OCI-LY7 (cell line): ENCODE results near the gene RAD51B. TPM values are rescaled to one million over a fixed set of nuclear protein-coding genes. Genes with fewer than 3 reads are reported as not detected.

Experiments
- BruUV-seq: library from RNA; stranded (reverse); fragments of 400-500 nt; replicated peaks from 2 replicates; lab custom pipeline; 2021; lab: Mats Ljungman, UMichigan
- CTCF ChIA-PET: fragments of 300-600 bp; sonication (Branson Sonifier 250); formaldehyde crosslinking; loops from one replicate; lab custom pipeline; 2022; ENCODE audit warnings: antibody characterized with exemption; ENCODE audit not compliant: unreplicated experiment; lab: Charles Lee
- POLR2A ChIA-PET: fragments of 300-600 bp; sonication (Branson Sonifier 250); formaldehyde crosslinking; loops from one replicate; lab custom pipeline; 2022; ENCODE audit warnings: antibody characterized with exemption; lab: Charles Lee
- DNase-seq: peaks from one replicate; pipeline ENCODE4 v3.0.0-alpha.2; 2015; ENCODE audit warnings: low spot score
- H2AFZ ChIP-seq: fragments of 200-600 bp; sonication (generic), shearing (Covaris generic); 2 replicates; pipeline ENCODE4 v1.6.1; 2014; ENCODE audit warnings: mild to moderate bottlenecking, antibody characterized with exemption, low read length, moderate library complexity
- H3K27ac ChIP-seq: fragments of 200-600 bp; sonication (generic); 2 replicates; pipeline ENCODE4 v1.5.1; 2014; ENCODE audit warnings: mixed run types, low read depth, mild to moderate bottlenecking, moderate library complexity, low read length, inconsistent platforms; ENCODE audit not compliant: poor library complexity, severe bottlenecking
- H3K36me3 ChIP-seq: fragments of 200-600 bp; sonication (generic); 2 replicates; pipeline ENCODE4 v1.6.1; 2014; ENCODE audit warnings: mild to moderate bottlenecking, antibody characterized with exemption, low read length, moderate library complexity, mixed read lengths; ENCODE audit not compliant: insufficient read depth
- H3K4me1 ChIP-seq: fragments of 200-600 bp; sonication (generic); 2 replicates; pipeline ENCODE4 v1.5.1; 2014; ENCODE audit warnings: mild to moderate bottlenecking, low read length; ENCODE audit not compliant: insufficient read depth, poor library complexity, severe bottlenecking
- H3K4me2 ChIP-seq: fragments of 200-600 bp; sonication (generic); 2 replicates; pipeline ENCODE4 v1.6.1; 2014; ENCODE audit warnings: mild to moderate bottlenecking, low read length
- H3K4me3 ChIP-seq: fragments of 200-600 bp; sonication (generic); 2 replicates; pipeline ENCODE4 v1.5.1; 2014; ENCODE audit warnings: mild to moderate bottlenecking, low read depth, low read length; ENCODE audit not compliant: poor library complexity, severe bottlenecking
- H3K79me2 ChIP-seq: fragments of 200-600 bp; sonication (generic); 2 replicates; pipeline ENCODE4 v1.6.1; 2016; ENCODE audit warnings: low read depth, mild to moderate bottlenecking, low read length, moderate library complexity, mixed read lengths; ENCODE audit not compliant: insufficient read depth
- H3K9me2 ChIP-seq: fragments of 200-600 bp; sonication (generic); 2 replicates; pipeline ENCODE4 v1.6.1; 2016; ENCODE audit warnings: mild to moderate bottlenecking, low read length, mixed read lengths; ENCODE audit not compliant: insufficient read depth
- H3K9me3 ChIP-seq: fragments of 200-600 bp; sonication (generic); 2 replicates; pipeline ENCODE4 v1.6.1; 2014; ENCODE audit warnings: mild to moderate bottlenecking, mixed run types, low read length, mixed read lengths
- H4K20me1 ChIP-seq: fragments of 200-600 bp; sonication (generic); 2 replicates; pipeline ENCODE4 v1.6.1; 2014; ENCODE audit warnings: mild to moderate bottlenecking, antibody characterized with exemption, low read length, moderate library complexity, mixed read lengths; ENCODE audit not compliant: insufficient read depth
- EZH2phosphoT487 ChIP-seq: fragments of 200-600 bp; sonication (generic); IDR thresholded peaks from 2 replicates; pipeline ENCODE4 v1.6.1; 2018; ENCODE audit warnings: low read depth, borderline replicate concordance, mild to moderate bottlenecking, mixed run types, antibody characterized with exemption, low read length, moderate library complexity, mixed read lengths
- intact Hi-C: fragments of 100-400 bp; cut with micrococcal nuclease; formaldehyde crosslinking; loops from one replicate; pipeline ENCODE4 v1.10.0; 2022; ENCODE audit not compliant: unreplicated experiment
- total RNA-seq, 2 experiments: library from RNA; depleted of rRNA in 1 of 2; stranded (reverse); fragments of >200 nt in 1 of 2; shearing (Covaris generic) in 1 of 2; gene quantifications; 2 replicates each; pipeline ENCODE4 v1.2.3, GENCODE V29; 2014 to 2022
- TF ChIP-seq, protein P1 (sequence below): fragments of 200-600 bp; sonication (generic); conservative IDR thresholded peaks from 2 replicates; pipeline ENCODE4 v1.5.1; 2014; ENCODE audit warnings: mild to moderate bottlenecking, antibody characterized with exemption, low read length, moderate library complexity, mixed read lengths

Gene RAD51B
- total RNA-seq, 2 experiments from 2014 or later = 41.4 to 89.9 TPM

DNA sequence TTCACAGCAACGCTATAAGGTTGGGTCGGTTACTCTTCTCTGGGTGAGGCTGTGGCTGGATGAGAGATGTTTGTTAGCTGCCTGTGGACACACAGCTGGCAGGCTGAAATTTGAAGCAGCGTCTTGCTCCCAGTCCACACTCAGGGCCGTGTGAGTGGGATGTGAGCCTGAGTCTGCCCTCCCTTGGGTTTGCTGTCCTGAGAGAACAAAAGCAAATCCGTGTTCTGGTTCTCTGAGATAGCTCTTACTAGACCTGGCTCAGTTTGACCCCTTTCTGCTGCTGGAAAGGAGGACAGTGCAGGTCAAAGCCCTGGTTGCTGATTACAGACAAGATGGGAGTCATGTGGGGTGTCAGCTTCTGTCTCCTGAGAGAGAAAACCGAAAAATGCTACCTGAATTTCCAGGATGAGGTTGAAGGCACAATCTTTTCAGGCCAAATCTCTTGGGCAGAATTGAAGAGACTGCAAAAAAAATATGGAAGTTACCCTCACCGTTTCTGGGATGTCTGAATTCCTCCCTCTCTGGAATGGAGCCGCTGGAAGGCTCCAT lies 702.5 kb downstream of the RAD51B start:
- POLR2A ChIA-PET = interaction anchor here (1.2 to 6.6 kb wide), 2 partner anchors 9 to 15 kb away, joined by 4 to 55 read pairs; no protein-coding TSS in a partner anchor
- intact Hi-C loops = no loop called here

DNA sequence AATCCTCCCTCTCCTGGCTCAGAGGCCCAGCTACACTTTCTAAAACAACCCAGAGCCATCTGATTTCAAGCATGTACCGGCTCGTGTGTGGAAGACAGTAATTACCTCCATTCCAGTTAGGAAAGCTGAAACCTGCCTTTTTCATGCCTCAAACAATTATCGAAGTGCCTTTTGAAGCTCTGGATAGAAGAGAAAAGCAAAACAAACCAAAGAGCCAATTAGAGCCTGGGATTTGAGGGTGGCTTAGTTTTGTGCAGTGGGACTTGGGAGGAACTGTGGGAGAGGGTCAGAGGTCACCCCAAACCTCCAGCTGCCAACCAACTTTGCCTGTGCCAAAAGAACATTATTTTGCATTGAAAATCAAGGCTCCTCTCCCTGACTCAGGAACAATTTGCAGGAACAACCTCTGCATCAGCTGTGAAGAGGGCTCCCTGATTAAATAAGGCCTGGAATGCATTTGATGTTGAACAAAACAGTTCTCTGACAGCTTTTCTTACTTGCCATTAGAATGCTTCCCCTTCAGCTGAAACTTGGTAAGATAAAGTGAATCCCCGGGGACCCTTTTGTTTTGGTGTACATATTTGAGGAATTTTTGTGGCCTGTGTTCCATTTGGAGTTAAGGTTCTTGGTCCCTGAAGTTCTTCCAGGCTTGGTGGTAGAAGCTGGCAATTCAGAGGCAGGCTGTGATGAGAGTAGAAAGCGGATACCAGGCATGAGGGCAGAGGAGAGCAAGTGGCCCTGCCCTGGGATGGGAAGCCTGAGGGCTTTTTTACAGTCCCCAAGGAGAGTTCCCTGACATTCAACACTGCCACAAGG lies 703.1 kb downstream of the RAD51B start:
- Histone ChIP-seq H4K20me1 (no peaks in the 10 kb centered on the region), H3K36me3 (no peaks in the 10 kb centered on the region), H3K9me2 (no peaks in the 10 kb centered on the region), H3K4me1 (peaks cover 16% of the 10 kb centered on the region), H3K4me2 (no peak overlapping the region), H3K79me2 (no peaks in the 10 kb centered on the region), H2AFZ (no peak overlapping the region), H3K9me3 (no peaks in the 10 kb centered on the region), H3K27ac (no peak overlapping the region), H3K4me3 (no peak overlapping the region)
- no TSS peak for BruUV-seq
- no peak for DNase-seq
- POLR2A ChIA-PET = interaction anchor here (0.7 to 6.6 kb wide), 5 partner anchors 9 to 78 kb away, joined by 3 to 55 read pairs (median 4); no protein-coding TSS in a partner anchor
- CTCF ChIA-PET = no interaction called here
- TF ChIP-seq, protein P1, sequence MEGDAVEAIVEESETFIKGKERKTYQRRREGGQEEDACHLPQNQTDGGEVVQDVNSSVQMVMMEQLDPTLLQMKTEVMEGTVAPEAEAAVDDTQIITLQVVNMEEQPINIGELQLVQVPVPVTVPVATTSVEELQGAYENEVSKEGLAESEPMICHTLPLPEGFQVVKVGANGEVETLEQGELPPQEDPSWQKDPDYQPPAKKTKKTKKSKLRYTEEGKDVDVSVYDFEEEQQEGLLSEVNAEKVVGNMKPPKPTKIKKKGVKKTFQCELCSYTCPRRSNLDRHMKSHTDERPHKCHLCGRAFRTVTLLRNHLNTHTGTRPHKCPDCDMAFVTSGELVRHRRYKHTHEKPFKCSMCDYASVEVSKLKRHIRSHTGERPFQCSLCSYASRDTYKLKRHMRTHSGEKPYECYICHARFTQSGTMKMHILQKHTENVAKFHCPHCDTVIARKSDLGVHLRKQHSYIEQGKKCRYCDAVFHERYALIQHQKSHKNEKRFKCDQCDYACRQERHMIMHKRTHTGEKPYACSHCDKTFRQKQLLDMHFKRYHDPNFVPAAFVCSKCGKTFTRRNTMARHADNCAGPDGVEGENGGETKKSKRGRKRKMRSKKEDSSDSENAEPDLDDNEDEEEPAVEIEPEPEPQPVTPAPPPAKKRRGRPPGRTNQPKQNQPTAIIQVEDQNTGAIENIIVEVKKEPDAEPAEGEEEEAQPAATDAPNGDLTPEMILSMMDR = no peak
- no peak for TF ChIP-seq EZH2phosphoT487
- intact Hi-C loops = no loop called here

More for the DNA sequence above, 702.5 kb downstream of the RAD51B start:
- no peak for TF ChIP-seq EZH2phosphoT487
- TF ChIP-seq, protein P1 = no peak
- Histone ChIP-seq H2AFZ (no peak overlapping the region), H3K4me1 (peaks cover 16% of the 10 kb centered on the region), H3K36me3 (no peaks in the 10 kb centered on the region), H3K27ac (no peak overlapping the region), H3K4me2 (no peak overlapping the region), H3K9me3 (no peaks in the 10 kb centered on the region), H3K9me2 (no peaks in the 10 kb centered on the region), H3K4me3 (no peak overlapping the region), H3K79me2 (no peaks in the 10 kb centered on the region), H4K20me1 (no peaks in the 10 kb centered on the region)
- no peak for DNase-seq
- CTCF ChIA-PET = no interaction called here
- no TSS peak for BruUV-seq

DNA sequence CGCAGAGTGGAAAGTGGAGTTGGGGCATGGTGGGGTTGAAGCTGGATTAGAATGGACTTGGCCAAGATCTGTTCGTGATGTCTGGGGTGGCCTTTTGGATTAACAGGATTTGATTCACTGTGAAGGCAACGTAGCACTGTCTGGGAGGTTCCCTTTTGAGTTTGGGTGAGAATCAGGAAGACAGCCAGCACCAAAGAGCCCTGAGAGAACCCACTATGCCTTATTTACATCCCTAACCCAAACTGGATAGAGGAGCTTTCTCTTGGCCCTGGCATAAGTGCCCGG lies 703.7 kb downstream of the RAD51B start:
- ChIA-PET CTCF (no interaction called here), POLR2A (interaction anchor here (0.7 to 1.6 kb wide), 3 partner anchors 9 to 78 kb away, joined by 3 to 6 read pairs (median 3); no protein-coding TSS in a partner anchor)
- H2AFZ ChIP-seq = no peak overlapping the region

More for the DNA sequence above, 703.7 kb downstream of the RAD51B start:
- Histone ChIP-seq H3K36me3 (no peaks in the 10 kb centered on the region), H3K9me2 (no peaks in the 10 kb centered on the region), H3K4me3 (no peak overlapping the region), H3K9me3 (peaks cover under 1% of the 10 kb centered on the region; the same call in 1 of the 2 replicates), H3K27ac (no peak overlapping the region), H4K20me1 (no peaks in the 10 kb centered on the region), H3K79me2 (no peaks in the 10 kb centered on the region), H3K4me2 (no peak overlapping the region), H3K4me1 (peaks cover 16% of the 10 kb centered on the region)
- TF ChIP-seq, protein P1 = no peak
- no peak for TF ChIP-seq EZH2phosphoT487
- no TSS peak for BruUV-seq
- no peak for DNase-seq
- intact Hi-C loops = no loop called here
